Fibroblast of villous mesenchyme (primary cell): ENCODE measurements around the gene RTP5. TPM values are rescaled to one million over a fixed set of nuclear protein-coding genes. Genes with fewer than 3 reads are reported as not detected.

Experiments used
- DNase-seq: peaks from one replicate; pipeline ENCODE4 v3.0.0-alpha.2; 2010; ENCODE audit warnings: low read depth
- H3K4me3 ChIP-seq: 2 replicates; pipeline ENCODE4 v1.5.1; 2011; ENCODE audit warnings: low read depth, mild to moderate bottlenecking, low read length
- CTCF ChIP-seq: IDR thresholded peaks from 2 replicates; pipeline ENCODE4 v1.5.1; 2012; ENCODE audit warnings: low read depth, mild to moderate bottlenecking, low read length; ENCODE audit not compliant: insufficient read depth
- total RNA-seq: library from RNA; depleted of rRNA; stranded (reverse); fragments of >200 nt; gene quantifications from 2 replicates; pipeline ENCODE4 v1.2.3, GENCODE V29; 2012

Gene RTP5
- total RNA-seq, 1 donor = not detected

- no peak for TF ChIP-seq CTCF
- no peak overlapping the region for H3K4me3 ChIP-seq
- DNase-seq = no peak
These were observed 18.4 kb downstream of the RTP5 start for GRCh38 chr2:241887806-241888522.

GRCh38 chr2:241888641-241889040 is 19.1 kb downstream of the RTP5 start:
- TF ChIP-seq CTCF = no peak
- DNase-seq = no peak
- H3K4me3 ChIP-seq = no peak overlapping the region

GRCh38 chr2:241890524-241891235 is 21.2 kb downstream of the RTP5 start:
- H3K4me3 ChIP-seq = no peak overlapping the region
- DNase-seq = no peak
- no peak for TF ChIP-seq CTCF

GRCh38 chr2:241891315-241891987 is 21.9 kb downstream of the RTP5 start:
- TF ChIP-seq CTCF = no peak
- no peak overlapping the region for H3K4me3 ChIP-seq
- no peak for DNase-seq

GRCh38 chr2:241891988-241892298 is 22.4 kb downstream of the RTP5 start:
- peak; percentile 47 for DNase-seq
- no peak for TF ChIP-seq CTCF
- no peak overlapping the region for H3K4me3 ChIP-seq

- H3K4me3 ChIP-seq = no peak overlapping the region
- DNase-seq = peak; percentile 93
- TF ChIP-seq CTCF = no peak
These were observed 23.0 kb downstream of the RTP5 start for GRCh38 chr2:241892299-241893137.
